Bronchial epithelial cell (primary cell): ENCODE measurements around the gene TXLNG. TPM values are rescaled to one million over a fixed set of nuclear protein-coding genes. Genes with fewer than 3 reads are reported as not detected.

Source experiments
- DNase-seq: peaks from one replicate; pipeline ENCODE4 v3.0.0-alpha.2; 2010; ENCODE audit warnings: low read depth
- FAIRE-seq: peaks from 2 replicates; lab custom pipeline; 2011; peaks lifted over from hg19 to GRCh38; lab: Jason Lieb, UNC
- H3K27me3 ChIP-seq: 2 replicates; pipeline ENCODE4 v1.5.1; 2011; ENCODE audit warnings: low read length; ENCODE audit not compliant: control insufficient read depth, insufficient read depth
- H3K36me3 ChIP-seq: 2 replicates; pipeline ENCODE4 v1.5.1; 2011; ENCODE audit warnings: low read length; ENCODE audit not compliant: control insufficient read depth, insufficient read depth
- H3K4me3 ChIP-seq: 2 replicates; pipeline ENCODE4 v1.5.1; 2011; ENCODE audit warnings: mild to moderate bottlenecking, low read depth, low read length, control low read depth
- total RNA-seq: library from RNA; depleted of rRNA; stranded (reverse); fragments of >200 nt; gene quantifications from 2 replicates; pipeline ENCODE4 v1.2.1, GENCODE V29; 2014
- TF ChIP-seq, protein P1 (sequence below): IDR thresholded peaks from 2 replicates; pipeline ENCODE4 v1.5.1; 2011; ENCODE audit warnings: mild to moderate bottlenecking, moderate library complexity, low read length, control low read depth, inconsistent platforms; ENCODE audit not compliant: insufficient read depth, severe bottlenecking

Gene TXLNG
- total RNA-seq, 1 donor from 2014 or later = 7.6 TPM

GRCh38 chrX:16786791-16787735 lies 797 bp downstream of the TXLNG start:
- TF ChIP-seq, protein P1, sequence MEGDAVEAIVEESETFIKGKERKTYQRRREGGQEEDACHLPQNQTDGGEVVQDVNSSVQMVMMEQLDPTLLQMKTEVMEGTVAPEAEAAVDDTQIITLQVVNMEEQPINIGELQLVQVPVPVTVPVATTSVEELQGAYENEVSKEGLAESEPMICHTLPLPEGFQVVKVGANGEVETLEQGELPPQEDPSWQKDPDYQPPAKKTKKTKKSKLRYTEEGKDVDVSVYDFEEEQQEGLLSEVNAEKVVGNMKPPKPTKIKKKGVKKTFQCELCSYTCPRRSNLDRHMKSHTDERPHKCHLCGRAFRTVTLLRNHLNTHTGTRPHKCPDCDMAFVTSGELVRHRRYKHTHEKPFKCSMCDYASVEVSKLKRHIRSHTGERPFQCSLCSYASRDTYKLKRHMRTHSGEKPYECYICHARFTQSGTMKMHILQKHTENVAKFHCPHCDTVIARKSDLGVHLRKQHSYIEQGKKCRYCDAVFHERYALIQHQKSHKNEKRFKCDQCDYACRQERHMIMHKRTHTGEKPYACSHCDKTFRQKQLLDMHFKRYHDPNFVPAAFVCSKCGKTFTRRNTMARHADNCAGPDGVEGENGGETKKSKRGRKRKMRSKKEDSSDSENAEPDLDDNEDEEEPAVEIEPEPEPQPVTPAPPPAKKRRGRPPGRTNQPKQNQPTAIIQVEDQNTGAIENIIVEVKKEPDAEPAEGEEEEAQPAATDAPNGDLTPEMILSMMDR = no peak
- no peak for DNase-seq

DNA sequence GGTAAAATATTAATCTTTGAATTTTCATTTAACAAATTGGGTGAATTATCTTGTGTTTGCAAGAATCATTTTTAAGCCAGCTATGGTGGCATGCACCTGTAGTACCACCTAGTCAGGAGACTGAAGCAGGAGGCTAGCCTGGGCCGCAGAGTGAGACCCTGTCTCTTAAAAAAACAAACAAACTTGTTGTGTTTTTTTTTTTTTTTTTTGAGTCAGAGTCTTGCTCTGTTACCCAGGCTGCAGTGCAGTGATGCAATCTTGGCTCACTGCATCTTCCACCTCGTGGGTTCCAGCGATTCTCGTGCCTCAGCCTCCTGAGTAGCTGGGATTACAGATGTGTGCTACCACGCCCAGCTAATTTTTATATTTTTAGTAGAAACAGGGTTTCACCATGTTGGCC lies 2.2 kb downstream of the TXLNG start:
- H3K27me3 ChIP-seq = no peaks in the 10 kb centered on the region
- TF ChIP-seq, protein P1 = no peak
- DNase-seq (no peak), FAIRE-seq (no peak)
- H3K36me3 ChIP-seq = no peaks in the 10 kb centered on the region
- H3K4me3 ChIP-seq = no peak overlapping the region

More at GRCh38 chrX:16786791-16787735, 797 bp downstream of the TXLNG start:
- no peaks in the 10 kb centered on the region for H3K27me3 ChIP-seq
- peak overlapping the region; percentile 65 for H3K4me3 ChIP-seq
- no peak for FAIRE-seq
- no peaks in the 10 kb centered on the region for H3K36me3 ChIP-seq

DNA sequence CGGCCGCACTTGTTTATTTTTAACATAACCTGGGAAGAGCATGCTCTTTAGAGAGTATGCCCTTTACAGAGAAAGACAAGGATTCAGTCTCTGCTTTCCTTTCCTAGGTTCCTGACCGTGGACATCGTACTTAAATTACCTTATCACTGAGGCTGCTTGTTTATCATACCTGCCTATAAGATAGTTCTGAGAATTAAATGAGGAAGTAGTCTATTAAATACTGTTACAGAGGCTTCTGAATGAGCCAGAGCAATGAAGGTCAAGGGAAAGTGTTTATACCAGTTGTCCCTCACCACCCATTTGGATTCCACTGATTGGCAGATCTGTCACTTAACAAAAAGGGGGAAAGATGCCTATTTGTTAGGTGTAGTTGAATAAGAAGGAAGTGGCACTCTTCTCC lies 10.0 kb downstream of the TXLNG start:
- TF ChIP-seq, protein P1 = no peak
- H3K36me3 ChIP-seq = no peaks in the 10 kb centered on the region

DNA sequence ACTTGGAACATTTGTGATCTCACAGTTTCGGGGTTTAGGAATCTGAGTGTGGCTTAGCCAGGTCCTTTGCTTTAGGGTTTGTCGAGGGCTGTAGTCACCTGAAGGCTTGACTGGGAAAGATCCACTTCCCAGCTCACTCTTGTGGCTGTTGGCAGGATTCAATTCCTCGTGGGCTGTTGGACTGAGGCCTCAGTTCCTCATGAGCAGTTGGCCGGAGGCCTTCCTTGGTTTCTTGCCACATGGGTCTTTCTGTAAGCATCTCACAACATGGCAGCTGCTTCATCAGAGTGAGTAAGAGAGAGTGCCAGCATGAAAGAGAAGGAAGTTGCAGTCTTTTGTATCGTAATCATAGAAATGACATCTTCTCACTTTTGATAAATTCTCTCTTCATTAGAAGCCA lies 11.1 kb downstream of the TXLNG start:
- no peaks in the 10 kb centered on the region for H3K36me3 ChIP-seq
- no peak for FAIRE-seq
- no peaks in the 10 kb centered on the region for H3K27me3 ChIP-seq
- TF ChIP-seq, protein P1 = no peak
- no peak overlapping the region for H3K4me3 ChIP-seq
- no peak for DNase-seq

More for the DNA sequence above, 10.0 kb downstream of the TXLNG start:
- FAIRE-seq (no peak), DNase-seq (no peak)
- Histone ChIP-seq H3K27me3 (no peaks in the 10 kb centered on the region), H3K4me3 (no peak overlapping the region)

- no peak for FAIRE-seq
- TF ChIP-seq, protein P1 = no peak
- Histone ChIP-seq H3K36me3 (no peaks in the 10 kb centered on the region), H3K4me3 (no peak overlapping the region), H3K27me3 (no peaks in the 10 kb centered on the region)
- no peak for DNase-seq
These were observed 11.6 kb downstream of the TXLNG start for GRCh38 chrX:16797841-16798240.
